ENCODE measurements around the gene RSAD1.
A peak's percentile ranks its signal among the peaks of the same experiment; 100 is the strongest.

RSAD1 gene

DNA sequence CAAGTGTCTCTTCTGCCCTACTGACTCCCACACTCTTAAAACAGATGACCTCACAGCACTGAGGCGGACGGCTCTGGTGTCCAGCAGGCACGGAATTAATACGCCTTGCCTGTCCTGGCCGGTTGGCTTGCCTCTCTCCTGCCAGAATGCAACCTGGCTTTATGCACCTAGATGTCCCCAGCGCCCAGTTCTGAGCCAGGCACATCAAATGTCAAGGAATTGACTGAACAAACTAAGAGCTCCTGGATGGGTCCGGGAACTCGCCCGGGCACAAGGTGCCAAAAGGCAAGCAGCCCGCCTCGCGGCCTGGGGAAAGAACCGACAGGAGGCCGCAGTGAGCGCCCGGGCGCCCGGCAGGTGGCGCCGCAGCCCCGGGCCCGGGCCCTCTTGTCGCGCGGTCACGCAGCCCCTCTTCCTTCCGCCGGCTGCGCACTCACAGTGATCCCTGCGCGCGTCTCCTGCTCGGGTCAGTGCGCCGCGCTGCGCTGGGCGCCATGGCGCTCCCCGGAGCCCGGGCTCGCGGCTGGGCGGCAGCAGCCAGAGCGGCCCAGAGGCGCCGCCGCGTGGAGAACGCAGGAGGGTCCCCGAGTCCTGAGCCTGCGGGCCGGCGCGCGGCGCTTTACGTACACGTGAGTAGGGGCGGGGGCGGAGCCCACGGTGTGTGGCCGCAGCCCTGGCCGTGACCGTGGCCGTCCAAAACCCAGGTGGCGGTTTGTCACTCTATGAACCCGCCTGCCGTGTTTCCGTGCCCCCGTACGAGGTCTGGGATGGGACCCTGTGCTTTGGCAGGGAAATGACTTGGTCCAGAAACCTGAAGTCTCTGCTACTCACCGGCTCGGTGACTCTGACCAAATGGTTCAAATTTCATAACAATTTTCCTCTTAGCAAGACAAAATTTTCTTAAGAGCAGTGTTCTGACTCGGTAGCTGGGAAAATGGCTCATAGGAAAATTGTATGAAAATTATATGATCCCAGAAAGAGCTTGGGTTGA, at the start of gene RSAD1:
RSAD1 (plus strand) TSS at position 470 of the 991 bp plus-strand sequence; CDS start at position 495, 25 bp downstream.
- Histone ChIP-seq H3K27me3 (ENCODE audit: insufficient read depth, poor library complexity, severe bottlenecking) (no peaks in the 10 kb centered on the region), H3K36me3 (ENCODE audit: low read depth) (peaks cover 38% of the 10 kb centered on the region), H3K27ac (ENCODE audit: poor library complexity, severe bottlenecking) (peak within 1 kb of the TSS; percentile 67), H3K9me3 (ENCODE audit: severe bottlenecking) (no peaks in the 10 kb centered on the region), H3K4me3 (ENCODE audit: severe bottlenecking) (peak within 1 kb of the TSS; percentile 51), H3K4me1 (ENCODE audit: insufficient read depth, poor library complexity, severe bottlenecking) (peaks cover 15% of the 10 kb centered on the region)
- ATAC-seq (ENCODE audit: low read depth) (peak; percentile 83), DNase-seq (ENCODE audit: low spot score) (peak; percentile 89)
- TF ChIP-seq, protein P1, sequence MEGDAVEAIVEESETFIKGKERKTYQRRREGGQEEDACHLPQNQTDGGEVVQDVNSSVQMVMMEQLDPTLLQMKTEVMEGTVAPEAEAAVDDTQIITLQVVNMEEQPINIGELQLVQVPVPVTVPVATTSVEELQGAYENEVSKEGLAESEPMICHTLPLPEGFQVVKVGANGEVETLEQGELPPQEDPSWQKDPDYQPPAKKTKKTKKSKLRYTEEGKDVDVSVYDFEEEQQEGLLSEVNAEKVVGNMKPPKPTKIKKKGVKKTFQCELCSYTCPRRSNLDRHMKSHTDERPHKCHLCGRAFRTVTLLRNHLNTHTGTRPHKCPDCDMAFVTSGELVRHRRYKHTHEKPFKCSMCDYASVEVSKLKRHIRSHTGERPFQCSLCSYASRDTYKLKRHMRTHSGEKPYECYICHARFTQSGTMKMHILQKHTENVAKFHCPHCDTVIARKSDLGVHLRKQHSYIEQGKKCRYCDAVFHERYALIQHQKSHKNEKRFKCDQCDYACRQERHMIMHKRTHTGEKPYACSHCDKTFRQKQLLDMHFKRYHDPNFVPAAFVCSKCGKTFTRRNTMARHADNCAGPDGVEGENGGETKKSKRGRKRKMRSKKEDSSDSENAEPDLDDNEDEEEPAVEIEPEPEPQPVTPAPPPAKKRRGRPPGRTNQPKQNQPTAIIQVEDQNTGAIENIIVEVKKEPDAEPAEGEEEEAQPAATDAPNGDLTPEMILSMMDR (IDR thresholded peaks at IDR 0.05; ENCODE audit: poor library complexity, severe bottlenecking) = peak; percentile 97

DNA sequence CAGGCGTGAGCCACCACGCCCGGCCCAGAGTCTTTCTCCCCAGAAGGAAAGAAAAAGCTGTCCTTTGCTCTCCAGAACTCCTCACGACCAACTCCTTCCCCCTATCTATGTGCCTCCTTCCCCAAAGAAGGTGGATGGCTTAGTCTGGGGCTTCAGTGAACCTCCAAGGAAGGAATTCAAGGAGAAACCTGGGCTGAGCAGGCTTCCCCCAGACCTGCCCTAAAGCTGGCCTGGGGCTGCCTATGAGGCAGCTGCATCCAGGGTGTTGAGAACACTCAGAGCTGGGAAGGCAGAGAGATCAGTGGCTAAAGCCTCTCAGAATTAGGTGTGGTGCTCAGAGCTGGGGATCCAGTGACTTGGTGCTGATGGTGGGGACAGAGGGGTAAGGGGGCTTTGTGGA, 48.9 kb upstream of the RSAD1 start:
- peaks cover 33% of the 10 kb centered on the region for H3K4me1 ChIP-seq (ENCODE audit: insufficient read depth, poor library complexity, severe bottlenecking)
- no peak for ATAC-seq (ENCODE audit: low read depth)

DNA sequence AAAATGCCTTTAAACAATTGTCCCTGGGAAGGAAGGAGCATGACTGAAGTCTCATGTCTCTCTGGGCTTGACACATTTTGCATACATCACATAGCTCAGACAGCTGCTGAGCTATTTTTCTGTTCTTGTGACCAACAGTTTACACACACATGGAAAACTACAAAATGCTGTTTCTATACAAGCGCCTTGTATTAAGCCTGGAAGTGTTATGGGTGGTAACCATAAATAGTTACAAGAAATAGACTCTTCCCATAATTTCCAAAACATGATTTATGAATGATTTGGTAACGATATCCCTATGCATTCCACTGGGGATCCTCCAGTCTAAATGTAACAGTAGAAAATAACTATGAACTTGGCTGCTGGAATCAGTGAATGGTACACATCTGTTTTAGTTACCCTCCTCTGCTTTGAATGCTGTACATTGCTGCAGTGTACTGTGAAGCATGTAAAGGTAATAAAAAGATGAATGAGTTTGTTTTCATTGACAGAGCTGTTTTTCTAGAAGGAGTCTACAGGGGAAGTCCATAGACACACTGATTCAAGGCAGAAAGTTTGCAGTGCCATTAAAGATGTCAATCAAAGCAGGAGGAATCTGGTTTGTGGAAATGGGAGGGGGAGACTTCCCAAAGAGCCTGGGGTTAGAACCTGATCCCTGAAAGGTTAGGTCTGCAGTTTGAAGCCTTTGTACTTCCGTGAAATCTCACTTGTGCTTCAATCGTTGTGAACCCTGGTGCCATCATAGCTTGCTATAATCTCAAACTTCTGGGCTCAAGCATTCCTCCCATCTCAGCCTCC, 47.6 kb upstream of the RSAD1 start:
- ATAC-seq (ENCODE audit: low read depth) (no peak), DNase-seq (ENCODE audit: low spot score) (no peak)
- H3K4me1 ChIP-seq (ENCODE audit: insufficient read depth, poor library complexity, severe bottlenecking) = peaks cover 25% of the 10 kb centered on the region
- peaks cover 58% of the 10 kb centered on the region for H3K36me3 ChIP-seq (ENCODE audit: low read depth)
- no peaks in the 10 kb centered on the region for H3K9me3 ChIP-seq (ENCODE audit: severe bottlenecking)
- TF ChIP-seq, protein P1 (IDR thresholded peaks at IDR 0.05; ENCODE audit: poor library complexity, severe bottlenecking) = no peak
- peak overlapping the region; percentile 4 for H3K27ac ChIP-seq (ENCODE audit: poor library complexity, severe bottlenecking)
- no peak overlapping the region for H3K4me3 ChIP-seq (ENCODE audit: severe bottlenecking)
- no peaks in the 10 kb centered on the region for H3K27me3 ChIP-seq (ENCODE audit: insufficient read depth, poor library complexity, severe bottlenecking)

More for the DNA sequence above, 48.9 kb upstream of the RSAD1 start:
- peaks cover 53% of the 10 kb centered on the region for H3K36me3 ChIP-seq (ENCODE audit: low read depth)
- no peaks in the 10 kb centered on the region for H3K27me3 ChIP-seq (ENCODE audit: insufficient read depth, poor library complexity, severe bottlenecking)
- H3K27ac ChIP-seq (ENCODE audit: poor library complexity, severe bottlenecking) = peak overlapping the region; percentile 92
- no peak for DNase-seq (ENCODE audit: low spot score)
- no peaks in the 10 kb centered on the region for H3K9me3 ChIP-seq (ENCODE audit: severe bottlenecking)
- H3K4me3 ChIP-seq (ENCODE audit: severe bottlenecking) = no peak overlapping the region
- TF ChIP-seq, protein P1 (IDR thresholded peaks at IDR 0.05; ENCODE audit: poor library complexity, severe bottlenecking) = no peak

DNA sequence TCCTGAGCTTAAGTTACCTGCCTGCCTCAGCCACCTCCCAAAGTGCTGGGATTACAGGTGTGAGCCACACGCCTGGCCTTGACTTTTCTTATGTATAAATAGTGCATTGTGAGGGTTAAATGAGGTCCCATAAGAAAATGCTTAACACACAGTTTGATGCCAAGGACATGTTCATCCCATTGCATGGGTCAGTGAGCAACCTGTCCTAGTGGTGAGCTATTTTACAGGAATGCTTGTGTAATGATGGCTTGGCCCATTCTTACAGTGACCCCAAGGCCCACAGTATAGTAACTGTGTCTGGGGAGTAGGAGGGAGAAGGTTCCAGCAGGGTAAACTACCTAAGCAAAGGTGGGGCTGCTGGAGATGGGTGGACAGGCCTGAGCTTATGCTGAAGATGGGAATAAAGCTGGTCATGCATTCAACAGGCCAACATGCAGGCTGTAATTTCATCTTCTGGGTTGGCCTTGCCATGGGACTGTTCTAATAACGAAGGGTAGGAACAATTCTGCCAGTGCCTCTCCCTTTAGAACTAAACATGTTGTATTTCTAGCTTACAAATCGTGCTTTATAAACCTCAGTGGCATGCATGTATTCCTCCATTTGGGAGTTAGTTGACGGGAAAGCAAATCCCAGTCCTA, 46.4 kb upstream of the RSAD1 start:
- no peak for ATAC-seq (ENCODE audit: low read depth)
- Histone ChIP-seq H3K36me3 (ENCODE audit: low read depth) (peaks cover 70% of the 10 kb centered on the region), H3K27me3 (ENCODE audit: insufficient read depth, poor library complexity, severe bottlenecking) (no peaks in the 10 kb centered on the region), H3K9me3 (ENCODE audit: severe bottlenecking) (no peaks in the 10 kb centered on the region), H3K4me1 (ENCODE audit: insufficient read depth, poor library complexity, severe bottlenecking) (peaks cover 24% of the 10 kb centered on the region), H3K4me3 (ENCODE audit: severe bottlenecking) (no peak overlapping the region), H3K27ac (ENCODE audit: poor library complexity, severe bottlenecking) (peak overlapping the region; percentile 4)
- TF ChIP-seq, protein P1 (IDR thresholded peaks at IDR 0.05; ENCODE audit: poor library complexity, severe bottlenecking) = no peak
- DNase-seq (ENCODE audit: low spot score) = no peak
